GM19025 (cell line): ENCODE results near the gene AOC3.
"Not testable (repeated sequence)": the region's sequence is repeated elsewhere in the genome, so short reads cannot be mapped to it uniquely, and the experiment has no call there.

Experiments
- ATAC-seq: cut with Tn5 transposase; IDR thresholded peaks from one replicate; pipeline ENCODE4 v1.9.1; 2021; ENCODE audit warnings: mild to moderate bottlenecking, low read depth, moderate library complexity; ENCODE audit not compliant: unreplicated experiment

The AOC3 gene

DNA sequence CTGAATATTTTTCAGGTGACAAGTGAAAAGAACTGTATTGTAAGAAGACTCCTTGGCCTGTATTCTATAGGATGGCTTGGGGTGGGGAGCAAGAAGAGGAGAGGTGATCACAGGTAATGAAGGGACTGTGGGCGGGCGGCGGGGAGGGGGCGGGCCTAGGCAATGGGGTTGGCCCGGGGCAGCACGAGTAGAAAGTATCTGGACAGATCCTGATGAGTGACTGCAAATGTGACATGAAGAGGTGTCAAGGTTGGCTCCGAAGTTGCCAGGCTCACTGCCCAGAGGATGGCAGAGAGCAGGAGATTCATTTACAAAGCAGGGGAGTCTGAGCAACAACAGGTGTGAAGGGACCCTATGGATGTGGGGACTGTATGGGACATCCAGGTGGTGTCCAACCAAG lies 38.8 kb downstream of the AOC3 start:
- no peak for ATAC-seq

DNA sequence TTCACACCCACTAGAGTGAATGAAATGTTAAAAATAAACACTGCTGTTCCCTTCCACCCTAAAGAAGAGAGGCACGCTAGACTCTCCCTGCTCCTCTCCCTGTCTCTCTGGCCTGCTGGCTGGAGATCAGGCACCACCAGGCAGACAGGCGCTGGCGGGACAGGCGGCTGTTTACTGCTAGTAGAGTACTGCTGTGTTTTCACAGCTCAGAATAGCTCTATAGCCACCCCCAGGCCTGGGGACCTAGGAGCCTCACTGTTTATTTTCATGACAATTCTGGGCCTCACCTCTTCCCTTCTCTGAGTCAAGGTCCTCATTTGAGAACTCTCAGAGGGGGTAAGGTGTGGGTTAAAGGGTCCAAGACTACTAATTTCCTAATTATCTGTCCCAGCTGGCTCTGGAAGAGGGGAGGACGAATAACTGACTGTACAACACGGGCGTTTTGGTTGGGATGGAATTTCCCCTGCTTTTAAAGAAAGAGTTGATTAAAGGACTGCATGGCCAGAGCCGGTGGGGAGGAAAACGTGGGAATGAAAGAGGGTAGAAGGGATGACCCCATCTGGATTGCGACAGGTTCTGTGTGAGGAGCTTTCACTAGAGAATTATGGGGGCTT lies 40.6 kb downstream of the AOC3 start:
- no peak for ATAC-seq

DNA sequence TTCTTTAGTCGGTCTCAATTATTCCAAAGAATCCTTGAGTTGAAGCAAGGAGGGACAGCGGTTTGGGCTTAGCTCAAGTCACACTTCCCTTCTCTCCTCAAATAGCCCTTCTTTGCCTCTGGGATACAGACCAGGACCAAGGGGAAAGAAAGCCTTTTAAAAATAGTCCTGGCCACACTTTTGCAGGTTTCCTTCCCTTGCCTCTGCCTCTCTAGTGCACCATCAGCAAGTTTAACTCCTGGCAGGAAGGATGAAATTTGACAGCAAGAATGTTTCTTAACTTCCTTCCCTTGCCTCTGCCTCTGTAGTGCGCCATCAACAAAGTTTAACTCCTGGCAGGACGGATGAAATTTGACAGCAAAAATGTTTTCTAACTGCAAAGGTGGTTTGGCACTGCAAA lies 42.4 kb downstream of the AOC3 start:
- ATAC-seq = no peak

DNA sequence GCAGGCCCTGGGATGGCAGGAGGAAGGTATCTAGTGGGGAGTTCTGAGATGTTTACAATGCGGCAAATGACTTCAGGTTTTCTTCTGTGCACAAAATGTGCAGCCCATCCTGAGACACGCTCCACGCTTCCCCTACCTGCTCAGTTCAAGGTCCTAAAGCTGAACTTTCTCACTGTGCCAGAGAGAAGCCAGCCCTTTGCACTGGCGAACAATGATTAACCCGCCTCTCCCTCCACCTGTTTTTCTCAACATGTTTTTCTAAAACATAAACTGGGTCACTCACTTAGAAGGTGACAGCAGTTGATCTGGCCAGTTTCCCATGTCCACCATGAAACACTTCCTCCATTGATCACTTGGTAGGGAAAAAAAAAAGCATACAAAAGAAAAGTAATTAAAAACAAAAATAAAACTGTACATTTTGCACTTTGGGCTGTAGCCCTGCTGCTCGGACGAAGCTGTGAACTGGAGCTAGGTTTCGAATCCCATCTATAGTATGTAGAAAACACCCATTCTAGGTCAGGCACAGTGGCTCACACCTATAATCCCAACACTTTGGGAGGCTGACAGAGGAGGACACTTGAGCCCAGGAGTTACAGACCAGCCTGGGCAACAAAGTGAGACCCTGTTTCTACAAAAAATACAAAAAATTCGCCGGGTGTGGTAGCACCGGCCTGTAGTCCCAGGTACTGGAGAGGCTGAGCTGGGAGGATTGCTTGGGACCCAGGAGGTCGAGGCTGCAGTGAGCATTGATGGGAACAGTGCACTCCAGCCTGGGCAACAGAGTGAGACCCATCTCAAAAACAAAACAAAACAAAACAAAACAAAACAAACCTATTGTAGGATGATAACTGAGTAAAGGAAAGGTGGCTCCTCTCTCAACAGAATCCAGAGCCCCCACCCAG lies 43.5 kb downstream of the AOC3 start:
- ATAC-seq = no peak

DNA sequence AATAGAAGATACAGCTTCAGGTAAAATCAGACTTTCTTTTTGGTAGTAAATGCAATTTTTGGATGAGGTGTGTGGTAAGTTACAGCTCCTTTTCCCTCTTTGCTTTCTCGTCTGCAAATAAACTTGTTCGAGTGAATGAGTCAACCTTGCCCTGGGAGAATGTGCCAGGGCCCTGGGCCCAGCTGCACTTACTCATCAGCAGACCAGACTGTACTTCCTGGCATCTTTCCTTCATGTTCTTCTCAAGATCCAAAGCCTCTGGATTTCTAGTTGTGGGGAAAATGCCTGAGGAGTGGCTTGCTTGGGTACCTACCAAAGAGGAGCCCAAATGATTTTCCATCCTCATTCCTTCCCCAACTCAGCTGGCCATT lies 44.2 kb downstream of the AOC3 start:
- ATAC-seq = no peak

DNA sequence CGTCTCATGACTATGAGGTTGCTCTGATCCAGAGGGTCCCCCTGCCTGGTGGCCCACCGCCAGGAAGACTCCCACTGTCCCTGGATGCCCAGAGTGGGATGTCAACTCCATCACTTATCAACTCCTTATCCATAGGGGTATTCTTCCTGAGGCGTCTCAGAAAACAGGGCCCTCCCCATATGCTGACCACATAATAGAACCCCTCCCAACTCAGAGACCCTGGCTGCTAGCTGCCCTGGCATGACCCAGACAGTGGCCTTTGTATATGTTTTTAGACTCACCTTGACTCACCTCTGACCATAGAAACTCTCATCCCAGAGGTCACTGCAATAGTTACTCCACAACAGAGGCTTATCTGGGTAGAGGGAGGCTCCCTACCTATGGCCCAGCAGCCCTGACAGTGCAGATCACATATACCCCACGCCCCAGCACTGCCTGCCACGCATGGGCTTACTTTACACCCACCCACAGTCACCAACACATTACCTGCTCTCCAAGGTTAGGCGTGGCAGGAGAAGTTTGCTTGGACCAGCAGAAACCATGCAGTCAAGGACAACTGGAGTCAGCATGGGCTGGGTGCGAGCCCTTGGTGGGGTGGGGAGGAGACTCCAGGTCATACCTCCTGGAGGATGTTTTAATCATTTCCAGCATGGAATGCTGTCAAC lies 47.3 kb downstream of the AOC3 start:
- no peak for ATAC-seq

DNA sequence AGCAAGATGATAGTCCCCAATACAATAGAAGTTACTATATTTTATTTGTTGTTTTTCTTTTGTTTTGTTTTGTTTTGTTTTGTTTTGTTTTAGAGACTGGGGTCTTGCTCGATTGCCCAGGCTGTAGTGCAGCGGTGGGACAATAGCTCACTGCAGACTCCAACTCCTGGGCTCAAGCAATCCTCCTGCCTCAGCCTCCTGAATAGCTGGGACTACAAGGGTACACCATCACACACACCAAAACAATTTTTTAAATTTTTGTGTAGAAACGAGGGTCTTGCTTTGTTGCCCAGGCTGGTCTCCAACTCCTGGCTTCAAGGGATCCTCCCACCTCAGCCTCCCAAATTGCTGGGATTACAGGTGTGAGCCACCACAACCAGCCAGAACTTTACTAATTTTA lies 49.0 kb downstream of the AOC3 start:
- not testable (repeated sequence) for ATAC-seq

DNA sequence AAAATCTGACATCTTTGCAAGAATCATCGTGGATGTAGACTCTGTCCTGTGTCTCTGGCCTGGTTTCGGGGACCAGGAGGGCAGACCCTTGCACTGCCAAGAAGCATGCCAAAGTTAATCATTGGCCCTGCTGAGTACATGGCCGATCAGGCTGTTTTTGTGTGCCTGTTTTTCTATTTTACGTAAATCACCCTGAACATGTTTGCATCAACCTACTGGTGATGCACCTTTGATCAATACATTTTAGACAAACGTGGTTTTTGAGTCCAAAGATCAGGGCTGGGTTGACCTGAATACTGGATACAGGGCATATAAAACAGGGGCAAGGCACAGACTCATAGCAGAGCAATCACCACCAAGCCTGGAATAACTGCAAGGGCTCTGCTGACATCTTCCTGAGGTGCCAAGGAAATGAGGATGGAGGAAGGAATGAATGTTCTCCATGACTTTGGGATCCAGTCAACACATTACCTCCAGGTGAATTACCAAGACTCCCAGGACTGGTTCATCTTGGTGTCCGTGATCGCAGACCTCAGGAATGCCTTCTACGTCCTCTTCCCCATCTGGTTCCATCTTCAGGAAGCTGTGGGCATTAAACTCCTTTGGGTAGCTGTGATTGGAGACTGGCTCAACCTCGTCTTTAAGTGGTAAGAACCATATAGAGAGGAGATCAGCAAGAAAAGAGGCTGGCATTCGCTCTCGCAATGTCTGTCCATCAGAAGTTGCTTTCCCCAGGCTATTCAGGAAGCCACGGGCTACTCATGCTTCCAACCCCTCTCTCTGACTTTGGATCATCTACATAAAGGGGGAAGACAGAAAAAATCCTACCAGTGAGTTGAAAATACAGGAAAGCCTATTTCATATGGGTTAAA lies 49.7 kb downstream of the AOC3 start, which contains the start of gene G6PC1:
Gene G6PC1, plus strand, starts transcription at position 340 of the 872 bp plus-strand sequence. Its CDS starts 78 bp downstream, at position 418.
- ATAC-seq = no peak

DNA sequence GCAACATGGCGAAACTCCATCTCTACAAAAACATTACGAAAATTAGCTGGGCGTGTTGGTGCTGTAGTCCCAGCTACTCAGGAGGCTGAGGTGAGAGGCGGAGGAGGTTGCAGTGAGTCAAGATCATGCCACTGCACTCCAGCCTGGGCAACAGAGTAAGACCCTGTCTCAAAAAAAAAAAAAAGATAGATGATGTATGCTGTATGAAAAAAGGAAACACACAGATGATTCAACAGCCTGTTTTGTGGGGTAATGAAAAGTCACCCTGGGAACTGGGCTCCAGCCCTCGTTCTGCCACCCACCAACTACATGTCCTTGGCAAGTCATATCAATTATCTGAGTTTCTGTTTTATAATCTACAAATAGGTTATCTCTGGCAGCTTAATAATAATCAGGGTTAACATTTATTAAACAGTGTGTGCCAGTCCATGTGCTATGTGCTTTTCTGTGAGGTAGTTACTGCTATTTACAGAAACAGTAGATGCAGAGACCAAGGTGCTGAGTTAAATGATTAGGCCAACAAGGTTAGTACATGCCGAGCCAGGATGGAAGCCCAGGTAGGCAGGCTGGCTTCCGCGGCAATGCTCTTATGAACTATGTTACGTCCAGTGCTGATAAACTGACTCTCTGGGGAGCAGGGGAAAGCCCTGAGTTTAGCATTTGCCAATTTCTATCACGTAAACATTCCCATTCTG lies 50.7 kb downstream of the AOC3 start:
- no peak for ATAC-seq

DNA sequence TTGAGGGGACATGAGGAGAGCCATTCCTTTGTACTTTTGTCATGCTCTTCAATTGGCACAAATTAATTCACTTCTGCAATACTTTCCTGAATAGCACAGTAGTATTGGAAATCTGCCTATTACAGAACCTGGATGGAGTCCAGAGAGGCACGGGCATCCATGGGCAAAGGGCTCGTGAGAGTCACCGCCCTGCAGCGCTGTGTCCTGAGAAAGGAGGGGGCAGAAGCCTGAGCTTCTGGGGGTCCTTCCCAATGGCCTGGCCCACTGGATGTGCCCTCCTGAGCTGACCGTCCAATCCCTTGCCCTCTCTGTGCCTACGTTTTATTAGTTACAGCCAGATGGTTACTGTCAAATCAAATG lies 53.1 kb downstream of the AOC3 start:
- ATAC-seq = no peak

DNA sequence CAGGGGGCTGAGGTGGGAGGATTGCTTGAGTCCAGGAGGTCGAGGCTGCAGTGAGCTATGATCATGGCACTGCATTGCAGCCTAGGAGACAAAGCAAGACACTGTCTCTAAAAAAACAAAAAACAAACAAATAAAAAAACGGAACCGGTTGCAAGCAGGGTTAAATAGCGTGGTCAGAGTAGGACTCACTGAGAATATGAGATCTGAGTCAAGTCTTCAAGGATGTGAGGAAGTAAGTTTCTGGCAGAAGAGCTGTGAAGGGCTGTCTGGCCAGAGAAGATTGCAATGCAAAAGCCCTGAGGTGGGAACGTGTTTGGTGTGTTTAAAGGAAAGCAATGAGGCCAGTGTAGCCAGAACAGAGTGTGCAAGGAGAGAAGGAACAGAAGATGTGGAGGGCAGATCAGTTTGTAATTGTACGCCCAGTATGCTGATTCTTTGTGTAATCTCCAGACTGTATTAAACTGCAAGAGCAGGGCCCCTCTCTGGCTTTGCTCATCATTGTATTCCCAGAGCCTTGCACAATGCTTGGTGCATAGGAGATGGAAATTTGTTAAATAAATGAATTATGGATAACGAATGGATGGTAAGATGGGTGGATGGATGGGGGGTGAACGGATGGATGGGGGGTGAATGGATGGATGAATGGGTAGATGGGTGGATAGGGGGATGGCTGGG lies 55.9 kb downstream of the AOC3 start:
- no peak for ATAC-seq
